OCI-LY7 (cell line): ENCODE measurements around the gene GJB3. TPM values are rescaled to one million over a fixed set of nuclear protein-coding genes. Genes with fewer than 3 reads are reported as not detected.

Experiments
- BruUV-seq: library from RNA; stranded (reverse); fragments of 400-500 nt; replicated peaks from 2 replicates; lab custom pipeline; 2021; lab: Mats Ljungman, UMichigan
- CTCF ChIA-PET: fragments of 300-600 bp; sonication (Branson Sonifier 250); formaldehyde crosslinking; loops from one replicate; lab custom pipeline; 2022; ENCODE audit warnings: antibody characterized with exemption; ENCODE audit not compliant: unreplicated experiment; lab: Charles Lee
- POLR2A ChIA-PET: fragments of 300-600 bp; sonication (Branson Sonifier 250); formaldehyde crosslinking; loops from one replicate; lab custom pipeline; 2022; ENCODE audit warnings: antibody characterized with exemption; lab: Charles Lee
- DNase-seq: peaks from one replicate; pipeline ENCODE4 v3.0.0-alpha.2; 2015; ENCODE audit warnings: low spot score
- H2AFZ ChIP-seq: fragments of 200-600 bp; sonication (generic), shearing (Covaris generic); 2 replicates; pipeline ENCODE4 v1.6.1; 2014; ENCODE audit warnings: mild to moderate bottlenecking, antibody characterized with exemption, low read length, moderate library complexity
- H3K27ac ChIP-seq: fragments of 200-600 bp; sonication (generic); 2 replicates; pipeline ENCODE4 v1.5.1; 2014; ENCODE audit warnings: mixed run types, low read depth, mild to moderate bottlenecking, moderate library complexity, low read length, inconsistent platforms; ENCODE audit not compliant: poor library complexity, severe bottlenecking
- H3K36me3 ChIP-seq: fragments of 200-600 bp; sonication (generic); 2 replicates; pipeline ENCODE4 v1.6.1; 2014; ENCODE audit warnings: mild to moderate bottlenecking, antibody characterized with exemption, low read length, moderate library complexity, mixed read lengths; ENCODE audit not compliant: insufficient read depth
- H3K4me1 ChIP-seq: fragments of 200-600 bp; sonication (generic); 2 replicates; pipeline ENCODE4 v1.5.1; 2014; ENCODE audit warnings: mild to moderate bottlenecking, low read length; ENCODE audit not compliant: insufficient read depth, poor library complexity, severe bottlenecking
- H3K4me2 ChIP-seq: fragments of 200-600 bp; sonication (generic); 2 replicates; pipeline ENCODE4 v1.6.1; 2014; ENCODE audit warnings: mild to moderate bottlenecking, low read length
- H3K4me3 ChIP-seq: fragments of 200-600 bp; sonication (generic); 2 replicates; pipeline ENCODE4 v1.5.1; 2014; ENCODE audit warnings: mild to moderate bottlenecking, low read depth, low read length; ENCODE audit not compliant: poor library complexity, severe bottlenecking
- H3K79me2 ChIP-seq: fragments of 200-600 bp; sonication (generic); 2 replicates; pipeline ENCODE4 v1.6.1; 2016; ENCODE audit warnings: low read depth, mild to moderate bottlenecking, low read length, moderate library complexity, mixed read lengths; ENCODE audit not compliant: insufficient read depth
- H3K9me2 ChIP-seq: fragments of 200-600 bp; sonication (generic); 2 replicates; pipeline ENCODE4 v1.6.1; 2016; ENCODE audit warnings: mild to moderate bottlenecking, low read length, mixed read lengths; ENCODE audit not compliant: insufficient read depth
- H3K9me3 ChIP-seq: fragments of 200-600 bp; sonication (generic); 2 replicates; pipeline ENCODE4 v1.6.1; 2014; ENCODE audit warnings: mild to moderate bottlenecking, mixed run types, low read length, mixed read lengths
- H4K20me1 ChIP-seq: fragments of 200-600 bp; sonication (generic); 2 replicates; pipeline ENCODE4 v1.6.1; 2014; ENCODE audit warnings: mild to moderate bottlenecking, antibody characterized with exemption, low read length, moderate library complexity, mixed read lengths; ENCODE audit not compliant: insufficient read depth
- EZH2phosphoT487 ChIP-seq: fragments of 200-600 bp; sonication (generic); IDR thresholded peaks from 2 replicates; pipeline ENCODE4 v1.6.1; 2018; ENCODE audit warnings: low read depth, borderline replicate concordance, mild to moderate bottlenecking, mixed run types, antibody characterized with exemption, low read length, moderate library complexity, mixed read lengths
- intact Hi-C: fragments of 100-400 bp; cut with micrococcal nuclease; formaldehyde crosslinking; loops from one replicate; pipeline ENCODE4 v1.10.0; 2022; ENCODE audit not compliant: unreplicated experiment
- total RNA-seq, 2 experiments: library from RNA; depleted of rRNA in 1 of 2; stranded (reverse); fragments of >200 nt in 1 of 2; shearing (Covaris generic) in 1 of 2; gene quantifications; 2 replicates each; pipeline ENCODE4 v1.2.3, GENCODE V29; 2014 to 2022
- TF ChIP-seq, protein P1 (sequence below): fragments of 200-600 bp; sonication (generic); conservative IDR thresholded peaks from 2 replicates; pipeline ENCODE4 v1.5.1; 2014; ENCODE audit warnings: mild to moderate bottlenecking, antibody characterized with exemption, low read length, moderate library complexity, mixed read lengths

GJB3 gene
- total RNA-seq, 2 experiments from 2014 or later: not detected

DNA sequence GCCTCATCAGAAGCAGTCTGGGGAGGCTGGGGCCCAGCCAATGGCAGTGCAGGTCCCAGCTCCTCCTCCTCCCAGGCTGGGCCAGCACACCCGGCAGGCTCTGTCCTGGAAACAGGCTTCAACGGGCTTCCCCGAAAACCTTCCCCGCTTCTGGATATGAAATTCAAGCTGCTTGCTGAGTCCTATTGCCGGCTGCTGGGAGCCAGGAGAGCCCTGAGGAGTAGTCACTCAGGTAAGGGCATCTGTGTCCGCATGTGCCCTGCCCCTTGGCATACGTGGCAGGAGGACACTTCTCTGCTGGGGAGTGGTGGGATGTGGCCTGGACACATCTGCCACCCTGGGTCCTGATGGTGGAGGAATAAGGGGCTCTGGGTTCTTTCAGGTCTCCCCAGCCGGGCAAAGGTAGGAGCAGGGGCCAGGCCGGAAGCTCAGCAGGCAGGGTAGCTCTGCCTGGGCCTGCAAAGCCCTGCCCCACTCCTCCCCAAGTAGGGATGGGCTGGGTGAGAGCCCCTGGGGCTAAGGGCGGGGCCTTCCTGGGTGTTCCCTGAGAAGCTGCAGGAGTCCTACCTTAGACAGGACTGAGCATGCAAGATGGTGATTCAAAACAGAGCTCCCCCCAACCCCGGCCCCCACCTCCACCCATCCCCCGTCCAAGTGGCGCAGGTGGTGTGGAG is 25.9 kb upstream of the GJB3 start, which contains the start of gene GJB5:
TSS of gene GJB5 (plus strand) at position 84 of the 674 bp plus-strand sequence. CDS start 2,284 bp downstream, outside the sequence.
- TF ChIP-seq EZH2phosphoT487: no peak
- TF ChIP-seq, protein P1, sequence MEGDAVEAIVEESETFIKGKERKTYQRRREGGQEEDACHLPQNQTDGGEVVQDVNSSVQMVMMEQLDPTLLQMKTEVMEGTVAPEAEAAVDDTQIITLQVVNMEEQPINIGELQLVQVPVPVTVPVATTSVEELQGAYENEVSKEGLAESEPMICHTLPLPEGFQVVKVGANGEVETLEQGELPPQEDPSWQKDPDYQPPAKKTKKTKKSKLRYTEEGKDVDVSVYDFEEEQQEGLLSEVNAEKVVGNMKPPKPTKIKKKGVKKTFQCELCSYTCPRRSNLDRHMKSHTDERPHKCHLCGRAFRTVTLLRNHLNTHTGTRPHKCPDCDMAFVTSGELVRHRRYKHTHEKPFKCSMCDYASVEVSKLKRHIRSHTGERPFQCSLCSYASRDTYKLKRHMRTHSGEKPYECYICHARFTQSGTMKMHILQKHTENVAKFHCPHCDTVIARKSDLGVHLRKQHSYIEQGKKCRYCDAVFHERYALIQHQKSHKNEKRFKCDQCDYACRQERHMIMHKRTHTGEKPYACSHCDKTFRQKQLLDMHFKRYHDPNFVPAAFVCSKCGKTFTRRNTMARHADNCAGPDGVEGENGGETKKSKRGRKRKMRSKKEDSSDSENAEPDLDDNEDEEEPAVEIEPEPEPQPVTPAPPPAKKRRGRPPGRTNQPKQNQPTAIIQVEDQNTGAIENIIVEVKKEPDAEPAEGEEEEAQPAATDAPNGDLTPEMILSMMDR: no peak
- Histone ChIP-seq H3K9me2 (no peaks in the 10 kb centered on the region), H3K9me3 (no peaks in the 10 kb centered on the region), H3K27ac (no peak within 1 kb of the TSS), H3K4me2 (no peak within 1 kb of the TSS), H3K4me3 (no peak within 1 kb of the TSS), H3K79me2 (no peaks in the 10 kb centered on the region), H3K36me3 (no peaks in the 10 kb centered on the region), H2AFZ (no peak within 1 kb of the TSS), H4K20me1 (no peaks in the 10 kb centered on the region), H3K4me1 (no peaks in the 10 kb centered on the region)
- intact Hi-C loops: no loop called here
- POLR2A ChIA-PET: no interaction called here
- no TSS peak for BruUV-seq
- DNase-seq: no peak
- CTCF ChIA-PET: no interaction called here

DNA sequence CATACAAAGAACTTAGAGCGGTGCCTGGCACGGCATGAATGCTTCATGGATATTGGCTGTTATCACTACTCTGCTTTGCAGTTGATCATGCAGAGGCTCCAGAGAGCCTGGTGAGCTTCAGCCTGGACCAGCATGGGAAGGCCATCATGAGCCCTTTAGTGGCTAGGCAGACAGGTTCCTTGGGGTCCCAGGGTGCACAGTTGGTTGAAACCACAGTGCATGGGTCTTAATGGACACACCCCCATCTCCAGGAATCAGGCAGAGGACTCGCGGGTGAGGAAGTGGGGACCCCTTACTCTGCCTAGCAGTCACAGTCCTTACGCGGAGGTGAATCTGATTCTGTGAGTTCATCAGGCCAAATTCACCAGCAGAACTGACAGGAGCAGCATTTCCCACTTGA is 25.1 kb upstream of the GJB3 start:
- Histone ChIP-seq H3K9me2 (no peaks in the 10 kb centered on the region), H3K79me2 (no peaks in the 10 kb centered on the region), H3K4me3 (no peak overlapping the region), H4K20me1 (no peaks in the 10 kb centered on the region), H3K9me3 (no peaks in the 10 kb centered on the region), H3K36me3 (no peaks in the 10 kb centered on the region), H3K4me2 (no peak overlapping the region), H2AFZ (no peak overlapping the region), H3K4me1 (no peaks in the 10 kb centered on the region), H3K27ac (no peak overlapping the region)
- no peak for DNase-seq
- intact Hi-C loops: no loop called here
- CTCF ChIA-PET: no interaction called here
- POLR2A ChIA-PET: no interaction called here
- TF ChIP-seq, protein P1: no peak
- no peak for TF ChIP-seq EZH2phosphoT487
- no TSS peak for BruUV-seq

DNA sequence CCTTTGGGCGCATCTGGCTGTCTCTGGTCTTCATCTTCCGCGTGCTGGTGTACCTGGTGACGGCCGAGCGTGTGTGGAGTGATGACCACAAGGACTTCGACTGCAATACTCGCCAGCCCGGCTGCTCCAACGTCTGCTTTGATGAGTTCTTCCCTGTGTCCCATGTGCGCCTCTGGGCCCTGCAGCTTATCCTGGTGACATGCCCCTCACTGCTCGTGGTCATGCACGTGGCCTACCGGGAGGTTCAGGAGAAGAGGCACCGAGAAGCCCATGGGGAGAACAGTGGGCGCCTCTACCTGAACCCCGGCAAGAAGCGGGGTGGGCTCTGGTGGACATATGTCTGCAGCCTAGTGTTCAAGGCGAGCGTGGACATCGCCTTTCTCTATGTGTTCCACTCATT is 23.6 kb upstream of the GJB3 start:
- no TSS peak for BruUV-seq
- H3K4me2 ChIP-seq: no peak overlapping the region

More for the DNA sequence above, 23.6 kb upstream of the GJB3 start:
- TF ChIP-seq, protein P1: no peak
- TF ChIP-seq EZH2phosphoT487: no peak
- no peak for DNase-seq
- no peaks in the 10 kb centered on the region for H3K9me3 ChIP-seq
- H4K20me1 ChIP-seq: no peaks in the 10 kb centered on the region
- no peaks in the 10 kb centered on the region for H3K4me1 ChIP-seq
- H3K36me3 ChIP-seq: no peaks in the 10 kb centered on the region
- no peak overlapping the region for H2AFZ ChIP-seq
- CTCF ChIA-PET: no interaction called here
- no peaks in the 10 kb centered on the region for H3K79me2 ChIP-seq
- no peak overlapping the region for H3K27ac ChIP-seq
- POLR2A ChIA-PET: no interaction called here
- intact Hi-C loops: no loop called here
- H3K4me3 ChIP-seq: no peak overlapping the region
- no peaks in the 10 kb centered on the region for H3K9me2 ChIP-seq
